EL (cell line): ENCODE results near the gene ATP11A.

Experiments
- DNase-seq: peaks from one replicate; pipeline ENCODE4 v3.0.0-alpha.2; 2016

Gene ATP11A

GRCh38 chr13:112744168-112745021, 54.6 kb downstream of the ATP11A start:
- DNase-seq: peak; percentile 21

DNA sequence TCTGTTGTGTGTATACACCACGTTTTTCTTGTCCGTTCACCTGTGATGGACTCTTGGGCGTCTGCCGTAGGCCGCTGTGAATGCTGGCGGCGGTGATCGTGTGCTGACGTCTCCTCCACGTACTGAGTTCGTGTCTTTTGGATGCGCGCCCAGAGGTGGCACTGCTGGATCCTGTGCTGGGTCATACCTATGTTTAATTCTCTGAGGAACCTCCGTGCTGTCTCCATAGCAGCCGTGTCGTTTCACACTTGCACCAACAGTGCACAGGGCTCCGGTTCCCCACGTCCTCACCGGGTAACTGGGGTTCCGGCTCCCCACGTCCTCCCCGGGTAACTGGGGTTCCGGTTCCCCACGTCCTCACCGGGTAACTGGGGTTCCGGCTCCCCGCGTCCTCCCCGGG, 56.2 kb downstream of the ATP11A start:
- DNase-seq: no peak

GRCh38 chr13:112747256-112747655, 57.4 kb downstream of the ATP11A start:
- DNase-seq: no peak

GRCh38 chr13:112748947-112749735, 59.3 kb downstream of the ATP11A start:
- DNase-seq: no peak

- no peak for DNase-seq
These were observed 60.7 kb downstream of the ATP11A start for GRCh38 chr13:112750570-112750969.

DNA sequence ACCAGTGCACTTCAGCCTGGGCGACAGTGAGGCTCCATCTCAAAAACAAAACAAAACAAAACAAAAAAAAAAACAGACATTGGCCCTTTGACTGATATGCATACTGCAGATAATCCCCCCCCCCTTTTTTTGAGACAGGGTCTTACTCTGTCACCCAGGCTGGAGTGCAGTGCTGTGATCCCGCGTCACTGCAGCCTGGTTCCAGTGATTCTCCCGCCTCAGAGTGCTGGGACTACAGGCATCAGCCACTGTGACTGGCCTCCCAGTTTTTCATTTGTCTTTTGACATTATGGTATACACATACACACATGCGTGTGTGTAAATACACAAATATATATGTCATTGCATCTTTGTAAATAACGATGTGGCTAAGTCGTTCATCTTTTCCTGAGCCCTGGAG, 61.8 kb downstream of the ATP11A start:
- DNase-seq: no peak

GRCh38 chr13:112752211-112752610, 62.4 kb downstream of the ATP11A start:
- DNase-seq: no peak

DNA sequence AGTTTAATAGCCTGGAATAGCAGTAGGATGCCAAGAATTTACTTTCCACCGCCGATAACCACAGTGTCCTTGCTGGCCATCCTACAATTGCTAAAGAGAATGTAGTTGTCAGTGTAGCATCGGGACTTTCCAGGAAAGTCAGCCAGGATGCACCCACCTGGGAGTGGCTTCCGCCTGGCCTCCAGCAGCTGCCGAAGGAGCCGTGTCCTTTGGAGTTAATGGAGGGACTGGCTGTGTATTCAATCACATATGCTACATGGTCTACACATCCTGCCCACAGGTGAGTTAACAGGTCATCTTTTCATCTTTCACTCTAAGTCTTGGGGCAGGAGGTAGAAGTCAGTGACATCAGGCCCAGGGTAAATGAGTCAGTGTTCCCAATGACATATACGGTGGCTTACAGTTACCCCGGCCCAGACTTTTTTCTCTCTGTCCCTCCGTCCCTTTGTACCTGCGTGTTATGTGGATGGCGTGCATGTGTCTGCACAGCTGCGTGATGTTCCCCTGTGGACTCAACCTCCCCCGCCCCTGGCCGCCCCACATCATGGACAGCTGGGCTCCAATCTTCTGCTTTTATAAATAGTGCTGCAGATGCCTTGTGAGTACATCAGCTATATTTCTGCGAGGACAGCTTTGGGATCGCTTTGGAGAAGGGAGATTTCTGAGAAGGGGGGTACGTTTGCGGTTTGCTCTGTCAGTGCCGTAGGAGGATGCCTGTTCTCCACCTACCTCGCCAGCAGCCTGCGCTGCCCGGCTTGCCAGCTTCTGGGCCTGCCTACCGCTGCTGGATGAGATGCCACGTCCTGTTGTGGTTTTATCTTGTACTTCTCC, 63.1 kb downstream of the ATP11A start:
- no peak for DNase-seq

GRCh38 chr13:112753833-112754232, 64.0 kb downstream of the ATP11A start:
- no peak for DNase-seq

- no peak for DNase-seq
These were observed 64.6 kb downstream of the ATP11A start for GRCh38 chr13:112754281-112755025.

DNA sequence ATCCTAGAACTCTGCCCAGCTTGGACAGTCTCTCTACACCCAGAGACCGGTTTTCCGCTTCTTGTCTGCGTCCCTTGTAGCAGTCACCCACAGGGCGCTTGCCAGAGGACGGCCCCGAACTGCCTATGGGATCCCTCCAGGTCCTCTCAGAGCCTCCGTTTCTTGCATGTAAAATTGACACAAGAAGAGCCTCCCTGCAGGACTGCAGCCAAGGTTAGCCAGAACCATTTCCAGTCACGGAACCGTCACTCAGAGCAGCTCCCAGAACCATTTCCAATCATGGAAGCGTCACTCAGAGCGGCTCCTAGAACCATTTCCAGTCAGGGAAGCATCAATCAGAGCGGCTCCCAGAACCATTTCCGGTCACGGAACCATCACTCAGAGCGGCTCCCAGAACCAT, 65.5 kb downstream of the ATP11A start:
- DNase-seq: no peak

- no peak for DNase-seq
These were observed 66.2 kb downstream of the ATP11A start for GRCh38 chr13:112756081-112756480.

DNA sequence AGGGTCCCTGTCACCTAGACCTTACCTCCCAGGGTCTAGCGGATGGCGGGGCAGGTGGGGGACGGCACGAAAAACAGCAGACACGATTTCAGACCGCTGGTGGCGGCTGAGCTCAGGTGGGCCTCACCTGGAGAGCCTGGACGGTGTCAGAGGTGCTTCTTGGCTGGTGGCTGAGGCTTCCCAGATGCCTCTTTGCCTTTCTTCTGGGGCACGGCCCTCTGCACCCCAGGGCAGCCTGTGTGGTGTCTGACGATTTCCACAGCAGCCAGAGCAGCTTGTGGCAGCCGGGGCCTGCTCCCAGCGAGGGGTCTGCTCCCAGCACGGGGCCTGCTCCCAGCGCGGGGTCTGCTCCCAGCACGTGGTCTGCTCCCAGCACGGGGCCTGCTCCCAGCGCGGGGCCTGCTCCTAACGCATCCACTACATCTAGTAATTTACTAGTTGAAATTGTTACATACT, 66.7 kb downstream of the ATP11A start:
- DNase-seq: no peak

- DNase-seq: no peak
These were observed 67.3 kb downstream of the ATP11A start for GRCh38 chr13:112756967-112757758.

DNA sequence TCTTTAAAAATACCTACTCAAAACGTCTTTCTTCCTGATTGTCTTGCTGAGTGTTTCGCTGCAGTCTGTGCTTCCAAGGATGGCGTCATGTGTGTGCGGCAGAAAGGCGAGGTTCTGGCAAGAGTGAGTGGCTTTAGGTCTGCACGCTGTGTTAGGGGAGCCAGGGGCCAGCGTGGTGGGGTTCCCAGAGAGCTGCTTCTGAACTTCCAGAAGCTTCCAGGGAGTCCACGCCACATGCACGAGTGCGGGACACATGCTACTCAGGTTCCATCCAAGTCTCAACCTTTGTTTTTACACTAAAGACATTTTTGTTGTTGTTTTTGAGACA, 67.9 kb downstream of the ATP11A start:
- no peak for DNase-seq

DNA sequence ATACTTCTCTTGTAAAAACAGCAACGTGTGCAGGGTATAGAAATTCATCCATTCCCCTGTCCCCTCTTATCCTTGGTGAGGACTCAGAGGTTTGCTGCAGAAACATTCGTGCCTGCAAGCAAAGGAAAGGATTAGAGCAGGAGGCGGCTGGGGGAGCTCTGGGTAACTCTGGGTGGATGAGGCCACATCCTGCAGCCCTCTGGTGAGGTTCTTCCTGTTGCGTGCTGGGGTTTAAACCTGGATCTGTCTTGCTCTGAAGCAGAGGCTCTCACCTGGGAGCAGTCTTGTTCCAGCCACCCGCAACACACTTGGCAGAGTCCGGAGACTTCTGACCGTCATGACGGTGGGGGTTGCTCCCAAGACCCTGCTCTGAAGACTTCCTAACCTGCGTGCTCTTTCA, 69.2 kb downstream of the ATP11A start:
- DNase-seq: no peak

GRCh38 chr13:112759827-112760226, 70.0 kb downstream of the ATP11A start:
- no peak for DNase-seq

- no peak for DNase-seq
These were observed 70.6 kb downstream of the ATP11A start for GRCh38 chr13:112760435-112760834.

GRCh38 chr13:112760931-112761330, 71.1 kb downstream of the ATP11A start:
- DNase-seq: no peak

DNA sequence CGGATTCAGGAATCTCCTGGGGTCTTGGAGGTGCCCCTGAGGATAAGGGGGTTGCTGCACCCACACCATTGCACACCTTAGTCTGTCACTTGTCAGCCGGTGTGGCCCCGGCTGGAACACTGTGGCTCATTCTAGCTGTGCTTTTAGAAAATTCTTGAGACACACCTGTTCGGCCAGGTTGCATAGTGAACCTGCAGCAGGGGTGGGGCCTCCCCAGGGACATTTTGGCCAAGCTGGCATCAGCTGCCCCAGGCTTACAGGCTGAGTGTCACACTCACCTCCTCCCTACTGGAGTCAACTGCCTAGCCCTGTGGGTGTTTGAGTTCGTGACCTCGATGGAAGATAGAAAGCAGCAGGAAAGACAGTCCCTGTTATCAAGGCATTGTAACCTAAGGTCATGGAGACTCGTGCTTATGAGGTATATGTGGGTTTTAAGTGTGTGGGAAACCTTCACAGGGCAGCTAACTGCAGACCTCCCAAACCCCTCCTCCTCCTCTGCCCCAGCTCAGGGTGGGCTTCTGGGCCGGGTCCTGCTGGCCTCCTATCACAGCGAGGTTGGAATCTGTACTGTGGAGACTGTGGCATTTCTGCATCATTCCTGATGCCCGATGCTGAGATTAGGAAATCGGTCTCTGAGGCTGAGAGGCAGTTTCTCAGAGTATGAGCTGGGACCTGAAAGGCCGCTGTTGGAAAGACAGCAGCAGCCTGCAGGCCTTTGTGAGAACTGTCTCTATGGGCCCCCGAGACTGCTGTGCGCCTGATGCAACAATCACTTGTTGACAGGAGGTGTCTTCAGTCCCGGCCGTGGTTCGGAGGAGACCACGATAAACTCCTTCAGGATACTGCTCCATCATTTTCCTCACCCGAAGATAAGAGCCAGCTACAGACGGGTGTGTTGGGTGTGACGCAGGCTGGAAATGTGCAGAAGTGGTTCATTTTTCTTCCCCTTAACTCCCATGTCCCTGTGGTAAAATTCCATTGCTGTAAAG, 72.2 kb downstream of the ATP11A start:
- no peak for DNase-seq
